Measurements from ENCODE around the gene DLG4.

- TF ChIP-seq EZH2 (IDR thresholded peaks at IDR 0.05; ENCODE audit: borderline replicate concordance, low read length), result no peak
- TF ChIP-seq CTCF (IDR thresholded peaks at IDR 0.05; ENCODE audit: low read length), result no peak
Observed at GRCh38 chr17:7184091-7184488, 35.5 kb downstream of the DLG4 start.

All from OCI-LY1 (cell line).